NB4 (cell line): ENCODE results near the gene SYVN1.

Experiments
- DNase-seq: peaks from one replicate; pipeline ENCODE4 v3.0.0; 2010; ENCODE audit warnings: low read depth
- H3K4me3 ChIP-seq: one replicate; pipeline ENCODE4 v1.5.1; 2011; ENCODE audit warnings: mild to moderate bottlenecking, low read depth, low read length, moderate library complexity
- CTCF ChIP-seq: IDR thresholded peaks from one replicate; pipeline ENCODE4 v1.5.1; 2012; ENCODE audit warnings: low read depth, low read length
- MYC ChIP-seq: IDR thresholded peaks from 2 replicates; pipeline ENCODE4 v1.6.1; 2011; ENCODE audit warnings: low read depth, low read length
- POLR2A ChIP-seq: IDR thresholded peaks from 2 replicates; pipeline ENCODE4 v1.6.1; 2011; ENCODE audit warnings: mild to moderate bottlenecking; ENCODE audit not compliant: insufficient read length; ENCODE audit errors: extremely low read depth
- TF ChIP-seq, protein P1 (sequence below): IDR thresholded peaks from 2 replicates; pipeline ENCODE4 v1.6.1; 2011; ENCODE audit warnings: low read depth, low read length

SYVN1 gene

DNA sequence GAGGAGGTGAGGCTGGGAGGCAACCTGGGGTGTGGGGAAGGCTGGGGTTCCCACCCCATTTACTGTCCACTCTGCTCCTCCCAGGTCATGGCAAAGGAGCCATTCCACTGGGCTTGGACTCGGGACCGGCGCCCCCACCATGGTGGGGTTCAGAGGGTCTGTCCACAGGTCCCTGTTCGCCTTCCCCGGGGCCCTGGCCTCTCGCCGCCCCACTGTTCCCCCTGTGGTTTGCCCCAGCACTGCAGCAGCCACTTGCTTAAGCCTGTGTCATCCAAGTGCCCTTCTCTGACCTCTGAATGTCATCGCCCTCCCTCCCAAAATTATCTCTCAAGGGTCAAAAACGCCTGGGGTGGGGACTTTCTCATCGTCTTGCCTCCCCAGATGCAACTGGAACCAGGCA, 38.3 kb upstream of the SYVN1 start:
- DNase-seq, result no peak
- TF ChIP-seq POLR2A (no peak), MYC (no peak), CTCF (no peak)
- TF ChIP-seq, protein P1, sequence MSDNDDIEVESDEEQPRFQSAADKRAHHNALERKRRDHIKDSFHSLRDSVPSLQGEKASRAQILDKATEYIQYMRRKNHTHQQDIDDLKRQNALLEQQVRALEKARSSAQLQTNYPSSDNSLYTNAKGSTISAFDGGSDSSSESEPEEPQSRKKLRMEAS, result no peak
- no peak overlapping the region for H3K4me3 ChIP-seq

GRCh38 chr11:65170058-65170534, 35.8 kb upstream of the SYVN1 start, which contains the start of gene SPDYC:
Gene SPDYC (plus strand): TSS chr11:65170233. CDS start chr11:65171358, 1,125 bp downstream.
- no peak within 1 kb of the TSS for H3K4me3 ChIP-seq

DNA sequence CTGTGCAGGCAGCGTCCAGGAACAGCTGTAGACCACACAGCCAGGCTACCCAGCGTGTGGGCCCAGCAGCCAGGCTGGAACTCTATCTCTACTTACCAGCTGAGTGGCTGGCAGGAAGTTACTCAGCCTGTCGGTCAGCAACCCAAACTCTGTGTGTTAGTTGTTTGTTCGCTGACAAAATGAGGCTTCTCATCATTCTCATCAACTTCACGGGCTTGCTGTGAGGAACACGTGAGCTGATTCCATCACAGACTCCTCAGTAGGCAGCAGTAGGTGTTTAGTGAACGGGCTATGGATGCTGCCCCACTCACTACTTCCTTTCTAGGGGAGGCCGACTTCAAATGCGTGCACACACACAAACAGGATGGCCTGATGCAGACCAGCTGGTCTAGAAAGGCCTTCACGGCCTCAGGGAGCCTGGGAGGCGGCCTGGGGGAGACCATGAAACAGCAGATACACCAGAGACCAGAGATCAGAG, 34.9 kb upstream of the SYVN1 start:
- TF ChIP-seq POLR2A, result no peak
- no peak for TF ChIP-seq MYC
- peak; percentile 68 for DNase-seq
- no peak overlapping the region for H3K4me3 ChIP-seq

More at GRCh38 chr11:65170058-65170534, 35.8 kb upstream of the SYVN1 start, which contains the start of gene SPDYC:
- peak; percentile 27 for DNase-seq
- TF ChIP-seq MYC (no peak), POLR2A (no peak), CTCF (no peak)
- TF ChIP-seq, protein P1, result no peak

DNA sequence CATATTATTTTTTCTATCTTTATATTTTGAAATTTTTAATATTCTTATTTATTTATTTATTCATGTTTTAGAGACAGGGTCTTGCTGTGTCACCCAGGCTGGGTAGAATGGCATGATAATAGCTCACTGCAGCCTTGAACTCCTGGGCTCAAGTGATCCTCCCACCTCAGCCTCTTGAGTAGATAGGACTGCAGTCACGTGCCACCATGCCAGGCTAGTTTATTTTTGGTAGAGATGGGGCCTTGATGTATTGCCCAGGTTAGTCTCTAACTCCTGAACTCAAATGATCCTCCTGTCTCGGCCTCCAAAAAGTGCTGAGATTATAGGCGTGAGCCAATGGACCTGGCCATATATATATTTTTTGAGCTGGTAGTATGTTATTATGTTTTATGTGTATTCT, 33.3 kb upstream of the SYVN1 start:
- DNase-seq, result no peak
- no peak for TF ChIP-seq MYC
- no peak for TF ChIP-seq POLR2A
- TF ChIP-seq CTCF, result no peak
- TF ChIP-seq, protein P1, result no peak
- H3K4me3 ChIP-seq, result no peak overlapping the region

DNA sequence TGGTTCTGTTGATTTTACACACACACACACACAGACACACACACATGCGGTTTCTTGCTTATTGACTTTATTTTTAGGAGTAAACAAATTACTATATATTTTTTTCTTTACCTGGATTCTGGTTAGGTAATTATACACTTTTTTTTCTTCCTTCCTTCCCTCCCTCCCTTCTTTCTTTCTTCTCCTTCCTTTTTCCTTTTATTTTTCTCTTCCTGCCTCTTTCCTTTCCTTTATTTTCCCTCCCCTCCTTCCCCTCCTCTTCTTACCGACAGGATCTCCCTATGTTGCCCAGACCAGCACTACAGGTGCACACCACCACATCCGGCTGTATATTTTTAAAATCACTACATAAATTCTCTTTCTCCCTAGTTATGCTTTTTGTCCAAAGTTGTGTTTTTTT, 32.6 kb upstream of the SYVN1 start:
- DNase-seq, result no peak
- no peak overlapping the region for H3K4me3 ChIP-seq
- TF ChIP-seq CTCF (no peak), MYC (no peak)

DNA sequence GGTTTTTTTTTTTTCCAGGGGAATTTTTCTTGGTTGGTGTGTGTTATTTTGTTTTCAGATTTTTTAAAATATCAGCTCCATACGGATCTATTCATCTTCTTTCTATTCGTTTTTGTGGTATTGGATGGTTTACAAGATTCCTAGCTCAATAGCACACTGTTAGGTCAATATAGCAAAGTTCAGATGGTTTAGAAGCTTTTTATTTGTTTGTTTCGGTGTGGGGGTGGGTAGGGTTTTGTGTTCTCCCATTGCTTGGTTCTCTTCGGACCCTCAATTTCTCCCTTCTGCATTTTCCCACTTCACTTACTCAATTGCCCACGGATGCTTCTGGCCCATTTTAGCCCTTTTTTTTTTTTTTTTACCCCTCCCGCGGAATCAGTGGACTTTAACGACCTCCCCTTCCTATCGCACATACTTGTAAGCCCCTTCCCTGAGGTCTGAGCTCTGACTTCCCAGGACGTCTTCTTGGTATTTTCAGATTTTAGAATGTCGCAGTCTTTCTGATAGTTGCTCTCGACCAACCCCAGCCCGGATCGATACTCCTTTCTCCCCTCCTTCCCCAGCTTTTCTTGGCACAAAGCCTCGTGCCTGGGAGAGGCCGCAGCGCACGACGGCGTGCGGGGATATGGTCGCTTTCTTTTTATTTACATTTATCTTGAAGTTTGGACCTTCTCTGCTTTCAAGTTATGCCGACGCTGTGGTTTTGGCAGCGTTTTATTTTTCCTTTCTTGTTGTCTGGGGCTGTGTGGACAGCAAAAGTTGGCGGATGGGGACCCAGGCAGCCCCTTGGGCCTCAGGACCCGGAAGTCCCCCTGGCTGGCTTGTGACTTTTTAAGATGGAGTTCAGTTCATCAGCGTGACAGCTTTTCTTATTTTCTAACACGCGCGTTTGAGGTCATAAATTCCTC, 31.3 kb upstream of the SYVN1 start:
- TF ChIP-seq CTCF, result no peak
- no peak for TF ChIP-seq MYC
- TF ChIP-seq, protein P1, result no peak
- no peak for TF ChIP-seq POLR2A
- DNase-seq, result no peak
- no peak overlapping the region for H3K4me3 ChIP-seq
